ENCODE data around the gene NRP2. TPM values are rescaled to one million over a fixed set of nuclear protein-coding genes. Genes with fewer than 3 reads are reported as not detected.

Gene NRP2
- total and polyA plus RNA-seq, 2 donors = 6.4 to 11.7 TPM

- H3K36me3 ChIP-seq (ENCODE audit: control insufficient read depth in 2 of 2, insufficient read depth in 2 of 2, low read length in 1 of 2) = no peaks in the 10 kb centered on the region
- no peak for DNase-seq (ENCODE audit: low read depth in 6 of 9, low spot score in 9 of 9)
- H3K4me1 ChIP-seq (ENCODE audit: control insufficient read depth in 2 of 2, insufficient read depth in 2 of 2, low read length in 2 of 2) = peaks cover 0 to 5% of the 10 kb centered on the region in 2 donors
- no peak overlapping the region for H3K27ac ChIP-seq (ENCODE audit: low read depth in 1 of 2, low read length in 1 of 2)
- H3K27me3 ChIP-seq (ENCODE audit: control insufficient read depth in 2 of 2, insufficient read depth in 1 of 2, low read length in 1 of 2) = no peaks in the 10 kb centered on the region
- no peak overlapping the region for H3K4me3 ChIP-seq (ENCODE audit: low read length in 2 of 2)
- H3K9me3 ChIP-seq (ENCODE audit: control insufficient read depth in 2 of 2, insufficient read depth in 1 of 2, low read length in 1 of 2) = no peaks in the 10 kb centered on the region
- 96% methylated on average over 4 of the region's 4 CpGs for WGBS
Measured at GRCh38 chr2:205719847-205720246, 37.5 kb downstream of the NRP2 start.

- no peaks in the 10 kb centered on the region for H3K36me3 ChIP-seq (ENCODE audit: control insufficient read depth in 2 of 2, insufficient read depth in 2 of 2, low read length in 1 of 2)
- H3K27ac ChIP-seq (ENCODE audit: low read depth in 1 of 2, low read length in 1 of 2) = no peak overlapping the region
- H3K27me3 ChIP-seq (ENCODE audit: control insufficient read depth in 2 of 2, insufficient read depth in 1 of 2, low read length in 1 of 2) = no peaks in the 10 kb centered on the region
- no peaks in the 10 kb centered on the region for H3K4me1 ChIP-seq (ENCODE audit: control insufficient read depth in 2 of 2, insufficient read depth in 2 of 2, low read length in 2 of 2)
- no peaks in the 10 kb centered on the region for H3K9me3 ChIP-seq (ENCODE audit: control insufficient read depth in 2 of 2, insufficient read depth in 1 of 2, low read length in 1 of 2)
- 89% methylated on average over 7 of the region's 7 CpGs for WGBS
- no peak for DNase-seq (ENCODE audit: low read depth in 6 of 9, low spot score in 9 of 9)
- H3K4me3 ChIP-seq (ENCODE audit: low read length in 2 of 2) = no peak overlapping the region
Measured at GRCh38 chr2:205720451-205720902, 38.2 kb downstream of the NRP2 start.

GRCh38 chr2:205721057-205721449 lies 38.8 kb downstream of the NRP2 start:
- no peak overlapping the region for H3K27ac ChIP-seq (ENCODE audit: low read depth in 1 of 2, low read length in 1 of 2)
- 95% methylated on average over 8 of the region's 8 CpGs for WGBS
- H3K4me1 ChIP-seq (ENCODE audit: control insufficient read depth in 2 of 2, insufficient read depth in 2 of 2, low read length in 2 of 2) = no peaks in the 10 kb centered on the region
- H3K4me3 ChIP-seq (ENCODE audit: low read length in 2 of 2) = no peak overlapping the region
- DNase-seq (ENCODE audit: low read depth in 6 of 9, low spot score in 9 of 9) = no peak
- H3K9me3 ChIP-seq (ENCODE audit: control insufficient read depth in 2 of 2, insufficient read depth in 1 of 2, low read length in 1 of 2) = no peaks in the 10 kb centered on the region
- H3K27me3 ChIP-seq (ENCODE audit: control insufficient read depth in 2 of 2, insufficient read depth in 1 of 2, low read length in 1 of 2) = no peaks in the 10 kb centered on the region
- peaks cover 0 to under 1% of the 10 kb centered on the region in 2 donors for H3K36me3 ChIP-seq (ENCODE audit: control insufficient read depth in 2 of 2, insufficient read depth in 2 of 2, low read length in 1 of 2)

- Histone ChIP-seq H3K27me3 (ENCODE audit: control insufficient read depth in 2 of 2, insufficient read depth in 1 of 2, low read length in 1 of 2) (no peaks in the 10 kb centered on the region), H3K9me3 (ENCODE audit: control insufficient read depth in 2 of 2, insufficient read depth in 1 of 2, low read length in 1 of 2) (no peaks in the 10 kb centered on the region), H3K4me1 (ENCODE audit: control insufficient read depth in 2 of 2, insufficient read depth in 2 of 2, low read length in 2 of 2) (no peaks in the 10 kb centered on the region), H3K27ac (ENCODE audit: low read depth in 1 of 2, low read length in 1 of 2) (no peak overlapping the region), H3K36me3 (ENCODE audit: control insufficient read depth in 2 of 2, insufficient read depth in 2 of 2, low read length in 1 of 2) (peaks cover 0 to 2% of the 10 kb centered on the region in 2 donors), H3K4me3 (ENCODE audit: low read length in 2 of 2) (no peak overlapping the region)
- DNase-seq (ENCODE audit: low read depth in 6 of 9, low spot score in 9 of 9) = no peak
- 86% methylated on average over 4 of the region's 4 CpGs for WGBS
Measured at GRCh38 chr2:205722283-205722918, 40.1 kb downstream of the NRP2 start.

DNA sequence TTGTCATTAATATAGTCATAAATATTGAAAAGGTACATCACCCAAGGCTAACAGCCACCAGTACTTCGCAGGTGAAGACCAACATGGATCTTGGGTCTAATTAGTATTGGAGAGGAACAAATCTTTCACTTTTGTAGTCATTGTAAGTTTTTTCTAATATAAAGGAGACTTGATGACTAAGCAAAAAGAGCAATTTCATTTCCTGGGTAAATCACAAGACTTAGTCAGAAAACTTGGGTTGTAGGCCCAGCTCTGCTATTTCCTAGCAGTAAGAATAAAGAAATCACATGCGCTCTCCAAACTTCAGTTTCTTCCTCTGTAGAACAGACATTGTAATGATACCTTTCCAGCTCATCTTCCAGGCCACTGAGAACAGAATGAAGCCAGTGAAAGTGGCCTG lies 40.9 kb downstream of the NRP2 start:
- DNase-seq (ENCODE audit: low read depth in 6 of 9, low spot score in 9 of 9) = no peak
- no peaks in the 10 kb centered on the region for H3K4me1 ChIP-seq (ENCODE audit: control insufficient read depth in 2 of 2, insufficient read depth in 2 of 2, low read length in 2 of 2)
- H3K36me3 ChIP-seq (ENCODE audit: control insufficient read depth in 2 of 2, insufficient read depth in 2 of 2, low read length in 1 of 2) = peaks cover 0 to 2% of the 10 kb centered on the region in 2 donors
- H3K27me3 ChIP-seq (ENCODE audit: control insufficient read depth in 2 of 2, insufficient read depth in 1 of 2, low read length in 1 of 2) = no peaks in the 10 kb centered on the region
- no peak overlapping the region for H3K27ac ChIP-seq (ENCODE audit: low read depth in 1 of 2, low read length in 1 of 2)
- 97% methylated on average over 2 of the region's 2 CpGs for WGBS
- H3K9me3 ChIP-seq (ENCODE audit: control insufficient read depth in 2 of 2, insufficient read depth in 1 of 2, low read length in 1 of 2) = no peaks in the 10 kb centered on the region
- H3K4me3 ChIP-seq (ENCODE audit: low read length in 2 of 2) = no peak overlapping the region

DNA sequence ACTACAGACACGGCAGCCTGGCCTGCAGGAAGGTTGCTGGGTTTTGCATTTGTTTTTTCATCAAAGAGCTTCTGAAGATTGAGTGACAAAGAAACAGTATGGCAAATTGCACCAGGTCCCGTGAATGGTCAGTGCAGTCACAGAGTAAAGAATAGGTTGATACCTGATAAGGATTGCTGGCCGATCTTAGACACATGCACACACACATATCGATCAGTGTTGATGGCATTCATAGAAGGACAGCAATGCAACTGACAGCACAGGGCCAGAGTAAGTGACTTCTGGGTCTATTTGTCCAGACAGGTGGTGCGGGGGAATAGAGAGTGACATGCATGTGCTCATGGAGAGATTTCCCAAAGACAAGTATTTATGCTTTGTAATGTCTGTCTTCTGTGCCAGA lies 42.8 kb downstream of the NRP2 start:
- DNase-seq (ENCODE audit: low read depth in 6 of 9, low spot score in 9 of 9) = no peak
- H3K4me1 ChIP-seq (ENCODE audit: control insufficient read depth in 2 of 2, insufficient read depth in 2 of 2, low read length in 2 of 2) = no peaks in the 10 kb centered on the region
- 96% methylated on average over 5 of the region's 5 CpGs for WGBS

DNA sequence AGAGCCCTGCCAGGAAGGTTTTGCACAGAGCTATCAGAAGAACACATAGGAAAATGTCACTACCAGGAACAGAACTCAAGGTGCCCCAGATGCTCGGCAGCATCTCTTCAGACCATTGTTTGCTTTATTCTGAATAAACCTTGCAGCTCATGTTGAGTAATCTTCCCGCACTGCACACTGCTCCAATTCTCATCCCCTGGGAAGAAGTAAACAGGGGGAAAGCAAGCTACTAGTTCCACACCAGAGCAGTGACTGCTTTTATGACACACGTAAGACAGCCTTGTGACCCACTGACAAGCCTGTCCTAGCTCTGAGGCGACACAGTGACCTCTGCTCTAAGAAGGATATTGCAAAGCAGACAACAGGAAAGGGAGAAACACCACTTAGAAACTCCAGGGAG lies 44.2 kb downstream of the NRP2 start:
- WGBS = 95% methylated on average over 4 of the region's 4 CpGs

More for the DNA sequence above, 42.8 kb downstream of the NRP2 start:
- Histone ChIP-seq H3K9me3 (ENCODE audit: control insufficient read depth in 2 of 2, insufficient read depth in 1 of 2, low read length in 1 of 2) (no peaks in the 10 kb centered on the region), H3K36me3 (ENCODE audit: control insufficient read depth in 2 of 2, insufficient read depth in 2 of 2, low read length in 1 of 2) (peaks cover 0 to 2% of the 10 kb centered on the region in 2 donors), H3K27me3 (ENCODE audit: control insufficient read depth in 2 of 2, insufficient read depth in 1 of 2, low read length in 1 of 2) (no peaks in the 10 kb centered on the region), H3K4me3 (ENCODE audit: low read length in 2 of 2) (no peak overlapping the region), H3K27ac (ENCODE audit: low read depth in 1 of 2, low read length in 1 of 2) (no peak overlapping the region)

GRCh38 chr2:205727174-205727573 lies 44.9 kb downstream of the NRP2 start:
- H3K9me3 ChIP-seq (ENCODE audit: control insufficient read depth in 2 of 2, insufficient read depth in 1 of 2, low read length in 1 of 2) = no peaks in the 10 kb centered on the region
- H3K36me3 ChIP-seq (ENCODE audit: control insufficient read depth in 2 of 2, insufficient read depth in 2 of 2, low read length in 1 of 2) = peaks cover 0 to 2% of the 10 kb centered on the region in 2 donors
- no peak for DNase-seq (ENCODE audit: low read depth in 6 of 9, low spot score in 9 of 9)
- H3K27ac ChIP-seq (ENCODE audit: low read depth in 1 of 2, low read length in 1 of 2) = no peak overlapping the region
- no peaks in the 10 kb centered on the region for H3K27me3 ChIP-seq (ENCODE audit: control insufficient read depth in 2 of 2, insufficient read depth in 1 of 2, low read length in 1 of 2)
- H3K4me3 ChIP-seq (ENCODE audit: low read length in 2 of 2) = no peak overlapping the region
- H3K4me1 ChIP-seq (ENCODE audit: control insufficient read depth in 2 of 2, insufficient read depth in 2 of 2, low read length in 2 of 2) = no peaks in the 10 kb centered on the region
- WGBS = 96% methylated on average over 2 of the region's 2 CpGs

More for the DNA sequence above, 44.2 kb downstream of the NRP2 start:
- H3K4me1 ChIP-seq (ENCODE audit: control insufficient read depth in 2 of 2, insufficient read depth in 2 of 2, low read length in 2 of 2) = no peaks in the 10 kb centered on the region
- H3K36me3 ChIP-seq (ENCODE audit: control insufficient read depth in 2 of 2, insufficient read depth in 2 of 2, low read length in 1 of 2) = peaks cover 0 to 2% of the 10 kb centered on the region in 2 donors
- DNase-seq (ENCODE audit: low read depth in 6 of 9, low spot score in 9 of 9) = no peak
- no peaks in the 10 kb centered on the region for H3K9me3 ChIP-seq (ENCODE audit: control insufficient read depth in 2 of 2, insufficient read depth in 1 of 2, low read length in 1 of 2)
- H3K27ac ChIP-seq (ENCODE audit: low read depth in 1 of 2, low read length in 1 of 2) = no peak overlapping the region
- no peak overlapping the region for H3K4me3 ChIP-seq (ENCODE audit: low read length in 2 of 2)
- no peaks in the 10 kb centered on the region for H3K27me3 ChIP-seq (ENCODE audit: control insufficient read depth in 2 of 2, insufficient read depth in 1 of 2, low read length in 1 of 2)

DNA sequence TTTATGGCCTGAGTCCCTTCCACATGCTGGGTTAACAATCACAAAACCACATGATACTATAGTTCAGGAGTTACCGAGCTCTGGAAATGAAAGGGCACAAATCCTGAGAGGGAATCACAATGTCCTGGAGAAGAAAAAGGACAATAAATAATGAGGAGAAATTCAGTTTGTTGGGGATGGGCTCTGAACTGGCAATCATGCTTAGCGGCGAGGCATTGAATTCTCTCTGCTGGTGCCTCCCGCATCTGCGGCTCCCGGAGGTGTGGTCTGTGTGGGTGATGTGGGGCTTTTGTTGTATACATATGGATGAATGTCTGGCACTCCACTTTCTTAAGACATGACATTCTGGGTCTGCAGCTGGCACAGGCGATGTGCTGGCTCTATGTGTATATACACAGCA lies 46.1 kb downstream of the NRP2 start:
- Histone ChIP-seq H3K4me3 (ENCODE audit: low read length in 2 of 2) (no peak overlapping the region), H3K27me3 (ENCODE audit: control insufficient read depth in 2 of 2, insufficient read depth in 1 of 2, low read length in 1 of 2) (no peaks in the 10 kb centered on the region), H3K27ac (ENCODE audit: low read depth in 1 of 2, low read length in 1 of 2) (no peak overlapping the region), H3K9me3 (ENCODE audit: control insufficient read depth in 2 of 2, insufficient read depth in 1 of 2, low read length in 1 of 2) (no peaks in the 10 kb centered on the region), H3K4me1 (ENCODE audit: control insufficient read depth in 2 of 2, insufficient read depth in 2 of 2, low read length in 2 of 2) (no peaks in the 10 kb centered on the region), H3K36me3 (ENCODE audit: control insufficient read depth in 2 of 2, insufficient read depth in 2 of 2, low read length in 1 of 2) (peaks cover 0 to 2% of the 10 kb centered on the region in 2 donors)
- WGBS = 97% methylated on average over 7 of the region's 7 CpGs
- no peak for DNase-seq (ENCODE audit: low read depth in 6 of 9, low spot score in 9 of 9)
